ENCODE results near the gene LRRC71.
A peak's percentile ranks its signal among the peaks of the same experiment; 100 is the strongest.

Gene LRRC71

GRCh38 chr1:156910309-156910782 is 10.1 kb upstream of the LRRC71 start (continued):
- peak; percentile 81 for TF ChIP-seq CTCF (tag by site-specific recombination; IDR thresholded peaks at IDR 0.05)
- no peak for TF ChIP-seq ZNF830 (tag by site-specific recombination; IDR thresholded peaks at IDR 0.05; ENCODE audit: low read depth)
- peak; percentile 85 for TF ChIP-seq HIC1 (tag by site-specific recombination; IDR thresholded peaks at IDR 0.05)
- peak; percentile 28; the same call in 1 of the 2 replicates for TF ChIP-seq ZBTB20 (tag by site-specific recombination; IDR thresholded peaks at IDR 0.05)
- no peak for TF ChIP-seq PRDM6 (tag by site-specific recombination; IDR thresholded peaks at IDR 0.05)
- TF ChIP-seq HOXC10 (CRISPR knock-in tag; IDR thresholded peaks at IDR 0.05) = no peak
- TF ChIP-seq ZNF341 (tag by site-specific recombination; IDR thresholded peaks at IDR 0.05; ENCODE audit: low read depth) = no peak
- TF ChIP-seq ZNF274 (IDR thresholded peaks at IDR 0.05; ENCODE audit: low read length) = no peak
- no peak for TF ChIP-seq ZNF274 (tag by site-specific recombination; IDR thresholded peaks at IDR 0.05; ENCODE audit: borderline replicate concordance)
- peak; percentile 82 for TF ChIP-seq EGR2 (tag by site-specific recombination; IDR thresholded peaks at IDR 0.05; ENCODE audit: low read depth)
- no peak for TF ChIP-seq ZNF560 (tag by site-specific recombination; IDR thresholded peaks at IDR 0.05; ENCODE audit: borderline replicate concordance)
- no peak for TF ChIP-seq ZNF266 (tag by site-specific recombination; IDR thresholded peaks at IDR 0.05; ENCODE audit: low read depth)
- peak; percentile 85 for TF ChIP-seq ZBTB10 (tag by site-specific recombination; IDR thresholded peaks at IDR 0.05)
- TF ChIP-seq ZNF146 (tag by site-specific recombination; IDR thresholded peaks at IDR 0.05) = 0 out of 2 replicates have a peak, but pooled peaks have one; percentile 5
- no peak for TF ChIP-seq BCL11B (tag by site-specific recombination; IDR thresholded peaks at IDR 0.05; ENCODE audit: low read depth)
- no peak for TF ChIP-seq ZNF24 (tag by site-specific recombination; IDR thresholded peaks at IDR 0.05)
- TF ChIP-seq ZNF623 (tag by site-specific recombination; IDR thresholded peaks at IDR 0.05) = no peak
- no peak for TF ChIP-seq ZNF404 (tag by site-specific recombination; IDR thresholded peaks at IDR 0.05)
- TF ChIP-seq ZNF132 (tag by site-specific recombination; IDR thresholded peaks at IDR 0.05; ENCODE audit: borderline replicate concordance) = no peak
- TF ChIP-seq ZNF2 (tag by site-specific recombination; IDR thresholded peaks at IDR 0.05) = 0 out of 2 replicates have a peak, but pooled peaks have one; percentile 30
- TF ChIP-seq ZNF324 (tag by site-specific recombination; IDR thresholded peaks at IDR 0.05) = 0 out of 2 replicates have a peak, but pooled peaks have one; percentile 29
- peak; percentile 42; the same call in 1 of the 2 replicates for TF ChIP-seq KLF9 (tag by site-specific recombination; IDR thresholded peaks at IDR 0.05; ENCODE audit: low read depth)
- no peak for TF ChIP-seq ZNF157 (tag by site-specific recombination; IDR thresholded peaks at IDR 0.05)
- no peak for TF ChIP-seq WT1 (tag by site-specific recombination; IDR thresholded peaks at IDR 0.05)
- peak; percentile 59 for TF ChIP-seq ZNF692 (tag by site-specific recombination; IDR thresholded peaks at IDR 0.05)
- TF ChIP-seq ZBTB21 (tag by site-specific recombination; IDR thresholded peaks at IDR 0.05) = no peak
- no peak for TF ChIP-seq ZNF423 (tag by site-specific recombination; IDR thresholded peaks at IDR 0.05)
- TF ChIP-seq GLIS2 (tag by site-specific recombination; IDR thresholded peaks at IDR 0.05) = peak; percentile 69
- TF ChIP-seq KLF7 (tag by site-specific recombination; IDR thresholded peaks at IDR 0.05; ENCODE audit: borderline replicate concordance) = no peak
- 0 out of 2 replicates have a peak, but pooled peaks have one; percentile 36 for TF ChIP-seq BCL11A (tag by site-specific recombination; IDR thresholded peaks at IDR 0.05; ENCODE audit: low read depth)
- no peak for TF ChIP-seq ZNF792 (tag by site-specific recombination; IDR thresholded peaks at IDR 0.05)
